HT-29 (cell line): ENCODE data around the gene NPIPA1. TPM values are rescaled to one million over a fixed set of nuclear protein-coding genes. Genes with fewer than 3 reads are reported as not detected.
"Not testable (repeated sequence)": the region's sequence is repeated elsewhere in the genome, so short reads cannot be mapped to it uniquely, and the experiment has no call there.

Experiments used
- DNase-seq: peaks from one replicate; pipeline ENCODE4 v3.0.0-alpha.2; 2015; ENCODE audit warnings: low spot score
- total RNA-seq: library from RNA; depleted of rRNA; stranded (reverse); fragments of >200 nt; shearing (Covaris generic); gene quantifications from 2 replicates; pipeline ENCODE4 v1.2.3, GENCODE V29; 2014; rRNA removed

NPIPA1 gene
- 27.1 and 30.3 TPM in 2 replicates for total RNA-seq

GRCh38 chr16:14937143-14937542, at the start of gene NPIPA1:
TSS of gene NPIPA1 (plus strand) at chr16:14937443. CDS start at chr16:14937443, 0 bp downstream.
- not testable (repeated sequence) for DNase-seq

DNA sequence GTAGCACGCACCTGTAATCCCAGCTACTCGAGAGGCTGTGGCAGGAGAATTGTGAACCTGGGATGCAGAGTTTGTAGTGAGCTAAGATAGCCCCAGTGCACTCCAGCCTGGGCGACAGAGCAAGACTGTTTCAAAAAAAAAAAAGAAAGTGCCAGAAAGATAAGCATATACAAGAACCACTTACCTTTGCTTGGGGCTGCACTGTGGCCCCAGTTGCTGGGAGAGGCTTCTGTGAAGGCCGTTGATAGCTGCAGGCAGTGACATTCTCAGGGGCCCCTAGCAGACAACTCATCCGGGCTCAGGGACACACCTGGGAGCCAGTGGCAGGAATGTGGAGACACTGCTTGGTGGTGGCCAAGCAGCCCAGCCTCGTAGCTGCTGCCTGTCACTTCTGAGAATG, 45.1 kb upstream of the NPIPA1 start:
- DNase-seq = not testable (repeated sequence)

DNA sequence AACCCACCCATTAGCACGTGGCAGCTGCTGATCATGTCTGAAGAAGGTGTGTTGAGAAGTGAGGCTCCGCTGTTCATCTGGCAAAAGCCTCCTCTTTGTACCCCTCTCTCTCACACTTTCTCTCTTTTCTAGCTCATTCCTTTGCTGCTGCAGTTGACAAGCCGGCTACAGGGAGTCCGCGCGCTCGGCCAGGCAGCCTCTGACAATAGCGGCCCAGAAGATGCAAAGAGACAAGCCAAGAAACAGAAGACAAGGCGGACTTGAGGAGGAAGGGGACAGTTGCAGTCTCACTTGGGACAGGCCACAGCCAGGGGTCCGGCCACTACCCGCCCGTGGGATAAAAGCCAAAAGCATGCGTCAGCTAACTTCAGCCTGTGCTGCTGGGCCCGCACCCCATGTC, 41.9 kb upstream of the NPIPA1 start:
- not testable (repeated sequence) for DNase-seq

DNA sequence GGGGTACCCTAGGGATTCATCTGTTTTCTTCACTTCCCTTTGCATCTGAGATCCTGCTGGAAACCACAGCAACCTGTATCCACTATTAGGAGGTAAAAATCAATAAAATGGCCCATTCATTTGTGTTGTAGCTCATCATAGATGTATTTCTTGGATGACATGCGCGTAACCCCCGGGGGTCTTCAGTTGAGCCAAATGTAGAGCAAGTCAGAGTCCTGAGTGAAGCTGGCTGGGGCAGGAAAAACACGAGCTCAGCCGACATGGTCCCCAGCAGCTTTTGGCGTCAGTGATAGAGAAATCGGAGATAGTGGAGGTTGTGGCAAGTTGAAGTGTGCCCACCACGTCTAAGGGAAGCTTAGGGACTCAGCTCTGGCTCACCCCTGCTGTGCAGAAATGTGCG, 41.2 kb upstream of the NPIPA1 start:
- DNase-seq = not testable (repeated sequence)

DNA sequence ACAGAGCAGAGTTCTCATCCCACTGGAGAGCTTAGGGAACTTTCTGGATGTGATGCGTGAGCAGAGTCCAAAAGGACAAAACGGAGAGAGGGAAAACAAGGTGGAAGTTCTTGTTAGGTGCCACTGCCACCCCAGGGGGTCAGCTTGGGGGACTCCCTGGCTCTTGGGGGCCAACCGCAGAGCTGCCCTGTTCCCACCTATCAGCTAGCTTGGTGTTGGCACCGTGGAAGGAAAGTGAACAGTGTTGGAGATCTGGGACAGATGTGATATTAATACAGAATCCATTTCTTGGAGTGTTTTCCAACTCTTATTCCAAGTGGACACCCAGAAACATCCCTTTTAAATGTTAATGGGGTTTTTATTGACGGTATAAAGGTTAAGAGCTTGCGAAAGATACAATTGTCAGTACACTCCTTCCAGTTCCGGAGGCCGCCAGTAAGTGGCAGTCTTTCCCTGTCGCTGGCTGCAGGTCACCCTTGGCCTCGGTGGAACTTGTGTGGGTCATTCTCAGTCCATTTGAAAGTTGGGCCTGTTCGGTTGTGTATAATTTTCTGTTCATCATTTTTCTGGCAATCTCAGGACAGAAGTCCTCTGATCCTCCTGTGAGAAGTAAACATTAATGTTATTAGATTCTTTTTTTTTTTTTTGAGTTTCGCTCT, 40.1 kb upstream of the NPIPA1 start:
- not testable (repeated sequence) for DNase-seq

- DNase-seq = not testable (repeated sequence)
Measured at GRCh38 chr16:14898162-14898561, 39.1 kb upstream of the NPIPA1 start.

- DNase-seq = not testable (repeated sequence)
Measured at GRCh38 chr16:14903191-14903957, 33.9 kb upstream of the NPIPA1 start.

DNA sequence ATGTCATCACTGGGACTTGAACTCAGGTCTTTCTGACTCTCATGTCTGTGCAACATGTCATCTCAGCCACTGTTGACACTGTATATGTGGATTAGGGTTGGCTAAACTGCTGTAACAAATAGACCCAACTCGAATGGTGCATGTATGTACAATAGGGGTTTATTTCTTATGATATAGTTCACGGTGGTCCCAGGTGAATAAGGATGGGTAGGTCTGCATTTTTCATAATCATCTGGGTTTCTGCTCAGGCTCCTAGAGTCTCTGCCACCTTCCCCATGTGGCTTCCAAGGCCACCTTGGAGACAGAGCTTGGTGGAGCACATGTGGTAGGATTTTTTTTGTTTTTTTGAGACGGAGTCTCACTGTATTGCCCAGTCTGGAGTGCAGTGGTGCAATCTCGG, 27.5 kb upstream of the NPIPA1 start:
- DNase-seq = not testable (repeated sequence)

- not testable (repeated sequence) for DNase-seq
Measured at GRCh38 chr16:14910833-14911629, 26.2 kb upstream of the NPIPA1 start.

- DNase-seq = not testable (repeated sequence)
Measured at GRCh38 chr16:14911954-14912353, 25.3 kb upstream of the NPIPA1 start.

DNA sequence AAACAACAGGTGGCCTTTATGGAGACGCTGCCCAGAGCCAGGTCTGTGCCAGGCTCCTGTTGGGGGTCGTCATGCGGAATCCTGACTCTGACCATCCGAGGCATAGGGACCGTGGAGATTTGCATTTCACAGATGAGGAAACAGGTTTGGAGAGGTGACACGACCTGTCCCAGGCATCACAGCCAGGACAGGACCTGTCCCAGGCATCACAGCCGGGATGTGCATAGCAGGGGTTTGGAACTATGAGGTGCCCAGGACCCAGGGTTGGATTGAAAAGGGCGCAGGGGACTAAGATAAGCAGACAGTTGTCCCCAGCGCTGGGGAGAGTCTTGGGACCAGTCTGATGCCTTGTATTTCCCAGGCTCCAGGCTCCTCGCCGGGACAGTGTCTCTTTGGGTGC, 24.7 kb upstream of the NPIPA1 start:
- not testable (repeated sequence) for DNase-seq

DNA sequence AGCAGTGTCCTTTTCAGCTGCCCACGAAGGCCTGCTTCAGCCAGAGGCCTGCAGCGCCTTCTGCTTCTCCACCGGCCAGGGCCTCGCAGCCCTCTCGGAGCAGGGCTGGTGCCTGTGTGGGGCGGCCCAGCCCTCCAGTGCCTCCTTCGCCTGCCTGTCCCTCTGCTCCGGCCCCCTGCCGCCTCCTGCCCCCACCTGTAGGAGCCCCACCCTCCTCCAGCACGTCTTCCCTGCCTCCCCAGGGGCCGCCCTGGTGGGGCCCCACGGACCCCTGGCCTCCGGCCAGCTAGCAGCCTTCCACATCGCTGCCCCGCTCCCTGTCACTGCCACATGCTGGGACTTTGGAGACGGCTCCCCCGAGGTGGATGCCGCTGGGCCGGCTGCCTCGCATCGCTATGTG, 18.7 kb upstream of the NPIPA1 start:
- not testable (repeated sequence) for DNase-seq

DNA sequence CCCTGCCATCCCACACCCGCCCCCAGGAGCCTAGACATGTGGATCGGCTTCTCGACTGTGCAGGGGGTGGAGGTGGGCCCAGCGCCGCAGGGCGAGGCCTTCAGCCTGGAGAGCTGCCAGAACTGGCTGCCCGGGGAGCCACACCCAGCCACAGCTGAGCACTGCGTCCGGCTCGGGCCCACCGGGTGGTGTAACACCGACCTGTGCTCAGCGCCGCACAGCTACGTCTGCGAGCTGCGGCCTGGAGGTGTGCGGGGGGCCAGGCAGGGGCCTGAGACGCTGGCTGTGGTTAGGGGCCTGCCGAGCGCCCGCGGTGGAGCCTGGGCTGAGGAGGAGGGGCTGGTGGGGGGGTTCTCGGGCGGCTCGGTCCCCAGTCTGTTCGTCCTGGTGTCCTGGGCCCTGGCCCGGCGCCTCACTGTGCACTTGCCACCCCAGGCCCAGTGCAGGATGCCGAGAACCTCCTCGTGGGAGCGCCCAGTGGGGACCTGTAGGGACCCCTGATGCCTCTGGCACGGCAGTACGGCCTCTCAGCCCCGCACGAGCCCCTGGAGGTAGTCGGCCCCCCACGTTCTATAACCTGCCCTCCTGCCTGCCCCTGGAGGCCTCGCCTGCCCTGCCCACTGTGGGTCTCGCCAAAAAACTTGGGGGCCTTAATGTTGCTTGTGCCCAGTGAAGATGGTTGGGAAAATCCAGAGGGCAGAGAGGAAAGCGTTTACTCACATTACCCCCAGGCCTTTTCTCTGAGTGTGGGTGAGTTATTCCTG, 17.2 kb upstream of the NPIPA1 start:
- not testable (repeated sequence) for DNase-seq

DNA sequence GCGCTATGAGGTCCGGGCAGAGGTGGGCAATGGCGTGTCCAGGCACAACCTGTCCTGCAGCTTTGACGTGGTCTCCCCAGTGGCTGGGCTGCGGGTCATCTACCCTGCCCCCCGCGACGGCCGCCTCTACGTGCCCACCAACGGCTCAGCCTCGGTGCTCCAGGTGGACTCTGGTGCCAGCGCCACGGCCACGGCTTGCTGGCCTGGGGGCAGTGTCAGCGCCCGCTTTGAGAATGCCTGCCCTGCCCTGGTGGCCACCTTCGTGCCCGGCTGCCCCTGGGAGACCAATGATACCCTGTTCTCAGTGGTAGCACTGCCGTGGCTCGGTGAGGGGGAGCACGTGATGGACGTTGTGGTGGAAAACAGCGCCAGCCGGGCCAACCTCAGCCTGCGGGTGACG, 15.0 kb upstream of the NPIPA1 start:
- not testable (repeated sequence) for DNase-seq

GRCh38 chr16:14922968-14923367, 14.3 kb upstream of the NPIPA1 start:
- not testable (repeated sequence) for DNase-seq

DNA sequence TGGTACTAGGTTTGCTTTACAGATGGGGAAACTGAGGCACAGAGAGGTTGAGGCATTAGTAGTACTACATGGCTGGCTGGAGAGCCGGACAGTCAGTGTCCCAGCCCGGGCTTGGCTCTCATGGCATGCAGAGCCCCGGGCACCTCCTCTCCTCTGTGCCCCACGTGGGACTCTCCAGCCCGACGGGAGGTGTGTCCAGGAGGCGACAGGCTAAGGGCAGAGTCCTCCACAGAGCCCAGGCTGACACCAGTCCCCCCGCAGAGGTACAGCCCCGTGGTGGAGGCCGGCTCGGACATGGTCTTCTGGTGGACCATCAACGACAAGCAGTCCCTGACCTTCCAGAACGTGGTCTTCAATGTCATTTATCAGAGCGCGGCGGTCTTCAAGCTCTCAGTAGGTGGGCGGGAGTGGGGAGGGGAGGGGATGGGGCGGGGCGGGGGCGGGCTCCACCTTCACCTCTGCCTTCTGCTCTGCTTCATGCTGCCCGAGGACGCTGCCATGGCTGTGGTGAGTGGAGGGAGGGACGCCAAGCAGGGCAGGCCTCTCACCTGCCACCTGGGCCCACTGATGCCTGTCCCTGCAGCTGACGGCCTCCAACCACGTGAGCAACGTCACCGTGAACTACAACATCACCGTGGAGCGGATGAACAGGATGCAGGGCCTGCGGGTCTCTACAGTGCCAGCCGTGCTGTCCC, 13.7 kb upstream of the NPIPA1 start:
- DNase-seq = peak; percentile 0

- DNase-seq = not testable (repeated sequence)
Measured at GRCh38 chr16:14924359-14924758, 12.9 kb upstream of the NPIPA1 start.

DNA sequence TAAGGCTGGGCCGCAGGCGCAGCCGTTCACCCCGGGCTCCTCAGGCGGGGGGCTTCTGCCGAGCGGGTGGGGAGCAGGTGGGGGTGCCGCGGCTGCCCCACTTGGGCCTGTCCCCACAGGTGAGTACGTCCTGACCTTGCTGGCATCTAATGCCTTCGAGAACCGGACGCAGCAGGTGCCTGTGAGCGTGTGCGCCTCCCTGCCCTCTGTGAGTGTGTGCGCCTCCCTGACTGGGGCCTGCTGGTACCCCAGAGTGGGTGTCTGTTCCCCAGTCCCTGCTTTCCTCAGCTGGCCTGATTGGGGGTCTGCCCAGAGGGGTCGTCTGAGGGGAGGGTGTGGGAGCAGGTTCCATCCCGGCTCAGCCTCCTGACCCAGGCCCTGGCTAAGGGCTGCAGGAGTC, 12.3 kb upstream of the NPIPA1 start:
- not testable (repeated sequence) for DNase-seq

DNA sequence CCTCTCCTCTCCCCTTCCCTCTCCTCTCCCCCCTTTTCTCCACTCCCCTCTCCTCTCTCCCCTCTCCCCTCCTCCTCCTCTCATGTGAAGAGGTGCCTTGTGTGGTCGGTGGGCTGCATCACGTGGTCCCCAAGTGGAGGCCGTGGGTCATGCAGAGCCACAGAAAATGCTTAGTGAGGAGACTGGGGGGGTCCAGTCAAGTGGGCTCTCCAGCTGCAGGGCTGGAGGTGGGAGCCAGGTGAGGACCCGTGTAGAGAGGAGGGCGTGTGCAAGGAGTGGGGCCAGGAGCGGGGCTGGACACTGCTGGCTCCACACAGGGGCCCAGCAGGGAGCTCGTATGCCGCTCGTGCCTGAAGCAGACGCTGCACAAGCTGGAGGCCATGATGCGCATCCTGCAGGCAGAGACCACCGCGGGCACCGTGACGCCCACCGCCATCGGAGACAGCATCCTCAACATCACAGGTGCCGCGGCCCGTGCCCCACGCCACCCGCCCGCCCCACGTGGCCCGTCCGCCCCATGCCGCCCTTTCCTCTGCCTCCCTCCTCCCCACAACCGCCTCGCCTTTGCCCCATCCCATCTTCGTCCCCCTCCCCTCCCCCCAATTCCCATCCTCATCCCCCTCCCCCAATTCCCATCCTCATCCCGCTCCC, 9.1 kb upstream of the NPIPA1 start:
- DNase-seq = peak; percentile 0

- not testable (repeated sequence) for DNase-seq
Measured at GRCh38 chr16:14929176-14929575, 8.1 kb upstream of the NPIPA1 start.
